OCI-LY1 (cell line): ENCODE data around the gene RHPN2.

Source experiments
- CTCF ChIP-seq: fragments of 200-600 bp; sonication (generic), shearing (Covaris generic); IDR thresholded peaks from 2 replicates; pipeline ENCODE4 v1.5.1; 2017; ENCODE audit warnings: mild to moderate bottlenecking, antibody characterized with exemption, low read length, moderate library complexity, mixed read lengths
- EZH2 ChIP-seq: fragments of 200-600 bp; sonication (generic), shearing (Covaris generic); IDR thresholded peaks from 2 replicates; pipeline ENCODE4 v1.8.0; 2017; ENCODE audit warnings: borderline replicate concordance, mixed run types, mild to moderate bottlenecking, antibody characterized with exemption, low read length, moderate library complexity, mixed read lengths

- no peak for TF ChIP-seq CTCF
- TF ChIP-seq EZH2 = no peak
Observed at GRCh38 chr19:32971715-32972540, 92.8 kb downstream of the RHPN2 start, which contains the start of the genes CEP89 and FAAP24.
